GM19397 (cell line): ENCODE measurements around the gene PRSS33.
A peak's percentile ranks its signal among the peaks of the same experiment; 100 is the strongest.

Source experiments
- ATAC-seq: cut with Tn5 transposase; IDR thresholded peaks from one replicate; pipeline ENCODE4 v1.9.1; 2021; ENCODE audit warnings: mild to moderate bottlenecking, moderate library complexity; ENCODE audit not compliant: unreplicated experiment

Gene PRSS33

DNA sequence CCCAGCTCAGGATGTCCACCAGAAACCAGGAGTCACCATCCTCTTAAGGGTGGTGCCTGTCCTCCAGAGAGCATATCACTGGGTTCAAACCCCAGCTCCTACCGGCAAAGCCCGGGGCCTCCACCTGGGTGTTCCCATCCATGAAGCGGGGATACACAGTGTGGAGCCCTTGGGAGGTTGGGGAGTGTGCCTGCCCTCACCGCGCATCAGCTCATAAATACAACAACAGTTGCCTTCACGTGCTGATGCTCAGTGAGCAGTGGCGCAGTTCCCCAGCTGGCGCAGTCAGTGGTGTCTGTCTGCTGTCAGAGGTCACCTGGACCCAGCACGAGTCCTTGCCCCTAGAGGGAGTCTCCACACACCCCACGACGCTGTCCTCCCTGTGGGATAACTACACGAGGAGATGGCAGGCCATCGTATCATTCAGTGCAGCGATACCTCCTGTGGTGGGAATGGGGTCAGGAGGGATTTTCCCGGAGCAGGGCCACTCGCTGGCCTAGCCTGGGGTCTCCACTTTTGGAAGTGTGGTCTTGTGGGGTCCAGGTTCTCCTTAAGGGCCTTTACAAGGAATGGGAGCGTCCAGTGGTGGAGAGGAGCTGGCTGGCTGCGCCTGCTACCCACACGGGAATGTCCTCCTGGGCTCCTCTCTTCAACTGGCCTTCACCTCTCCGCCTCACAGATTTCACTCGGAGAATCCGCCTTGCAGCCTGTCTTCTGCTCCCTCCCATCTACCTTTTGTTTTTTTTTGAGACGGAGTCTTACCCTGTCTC is 8.0 kb downstream of the PRSS33 start:
- no peak for ATAC-seq

- no peak for ATAC-seq
Measured at GRCh38 chr16:2778630-2778958, 8.8 kb downstream of the PRSS33 start.

DNA sequence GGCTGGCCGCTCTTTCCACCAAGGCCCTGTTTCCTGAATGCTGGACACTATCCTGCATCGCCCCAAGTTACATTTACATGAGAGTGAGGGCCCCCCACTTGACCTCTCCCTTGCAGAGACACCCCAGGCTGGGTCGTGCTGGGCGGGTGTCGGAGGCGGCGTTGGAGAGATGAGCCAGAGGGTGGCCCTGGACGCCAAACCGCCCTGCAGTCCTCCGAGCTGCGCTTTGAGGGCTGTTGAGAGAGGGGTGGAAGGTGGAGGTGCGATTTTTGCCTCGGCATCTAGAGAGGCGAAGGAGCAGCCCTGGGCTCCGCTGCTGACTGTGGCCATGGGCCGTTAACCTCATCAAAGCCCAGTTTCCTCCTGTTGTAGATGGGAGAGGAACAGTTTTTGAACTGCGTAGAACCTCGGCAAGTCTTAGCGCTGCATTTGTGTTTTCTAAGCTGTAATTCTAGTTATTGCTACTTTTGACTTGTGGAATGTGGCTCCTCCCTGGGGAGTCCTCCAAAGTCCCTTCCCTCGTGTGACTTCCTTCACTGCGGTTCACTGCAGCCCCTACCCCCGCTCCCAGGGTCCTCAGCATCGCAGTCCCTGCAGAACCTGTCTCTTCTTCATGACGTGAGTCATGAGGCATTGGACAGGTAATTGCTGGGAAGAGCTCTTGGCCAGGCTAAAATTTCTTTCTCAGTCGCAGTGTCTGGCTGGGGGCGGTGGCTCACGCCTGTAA is 9.3 kb downstream of the PRSS33 start:
- no peak for ATAC-seq

DNA sequence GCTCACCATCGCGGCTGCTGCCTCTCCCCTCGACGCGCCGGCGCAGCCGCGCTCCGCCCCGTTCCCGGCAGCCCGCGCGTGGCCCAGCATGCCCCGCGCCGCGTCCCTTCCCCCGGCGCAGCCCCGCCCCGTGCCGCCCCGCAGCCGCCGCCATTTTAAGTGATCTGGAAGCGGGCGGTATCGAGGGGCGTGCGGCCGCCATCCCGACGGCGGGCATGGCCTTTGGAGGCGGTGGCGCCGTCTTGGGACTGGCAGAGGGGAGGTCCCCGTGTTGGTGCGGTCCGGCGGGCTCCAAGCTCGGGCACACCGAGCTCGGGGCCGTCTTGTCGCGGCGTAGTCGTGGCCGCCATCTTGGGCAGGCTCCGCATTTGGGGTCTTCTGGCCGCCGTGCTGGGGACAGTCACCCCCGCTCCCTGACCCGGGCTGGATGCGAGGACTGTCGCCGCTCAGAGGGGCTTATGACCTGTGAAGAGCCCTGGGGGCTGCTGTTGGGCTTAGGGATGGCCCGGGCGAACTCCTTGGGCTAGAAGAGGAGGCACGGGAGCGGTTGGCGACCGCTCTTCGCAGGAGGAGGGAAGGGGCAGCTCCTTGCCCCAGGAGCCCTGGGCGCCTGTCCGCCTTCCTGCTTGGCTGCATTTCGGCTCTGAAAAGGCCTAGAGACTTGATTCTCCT is 10.0 kb downstream of the PRSS33 start, which contains the start of gene ELOB:
TSS of gene ELOB (minus strand) at position 50 of the 672 bp plus-strand sequence. CDS start at position 9, 41 bp downstream.
- ATAC-seq: peak; percentile 82

DNA sequence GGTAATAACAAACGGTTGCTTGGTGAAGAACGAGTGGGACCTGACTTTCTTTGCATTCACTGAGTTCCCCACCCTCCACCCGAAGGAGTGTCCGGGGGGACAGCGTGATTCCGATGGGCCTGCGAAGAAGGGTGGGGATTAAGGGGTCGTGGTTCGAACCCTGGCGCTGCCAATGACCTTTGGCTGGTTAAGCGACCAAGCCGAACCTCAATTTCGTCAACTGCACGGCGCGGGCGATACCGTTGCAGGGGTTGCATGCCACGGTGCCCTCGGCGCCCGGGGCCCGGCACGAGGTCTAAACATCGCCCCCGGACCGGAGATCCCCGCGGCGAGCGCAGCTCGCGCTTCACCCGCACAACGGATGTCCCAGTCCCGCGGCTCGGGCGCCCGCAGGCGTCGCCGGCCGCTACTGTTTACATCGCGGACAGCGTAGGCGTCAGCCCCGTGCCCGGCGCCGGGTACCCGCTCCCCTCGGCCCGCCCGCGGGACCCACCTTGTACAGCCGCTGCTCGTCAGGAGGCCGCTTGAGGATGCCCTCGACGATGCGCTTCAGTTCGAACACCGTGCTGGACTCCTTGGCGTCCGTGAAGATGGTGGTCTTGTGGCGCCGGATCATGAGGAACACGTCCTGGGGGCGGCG is 10.7 kb downstream of the PRSS33 start:
- ATAC-seq: peak; percentile 32

GRCh38 chr16:2775765-2776499 is 11.4 kb downstream of the PRSS33 start:
- no peak for ATAC-seq

DNA sequence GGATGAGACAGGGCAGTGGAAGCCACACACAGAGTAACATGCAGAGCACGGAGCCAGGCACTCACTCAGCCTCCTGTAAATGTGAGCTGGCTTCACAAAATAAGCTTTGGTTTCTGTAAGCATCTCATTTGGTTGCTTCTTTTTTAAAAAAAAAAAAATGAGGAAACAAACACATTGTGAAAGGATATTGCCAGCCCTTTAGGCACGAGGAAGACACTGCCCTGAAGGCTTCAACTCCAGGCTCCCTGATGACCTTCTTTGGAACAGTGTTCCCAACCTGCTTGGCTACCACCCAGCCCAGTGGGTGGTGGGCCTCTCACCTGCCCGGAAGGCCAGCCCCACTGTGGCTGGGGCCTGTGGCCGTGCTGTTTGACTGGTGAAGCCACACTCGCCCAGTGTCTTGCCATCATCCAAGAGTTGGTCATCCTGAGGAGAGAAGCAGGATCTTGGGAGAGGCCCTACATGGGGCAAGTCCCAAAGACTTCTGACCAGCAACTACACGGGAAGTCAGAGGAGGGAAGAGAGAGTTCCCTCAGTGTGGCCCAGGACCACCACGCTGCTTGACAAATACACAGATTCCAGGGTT is 12.1 kb downstream of the PRSS33 start:
- ATAC-seq: no peak

- no peak for ATAC-seq
Measured at GRCh38 chr16:2774161-2774891, 13.0 kb downstream of the PRSS33 start.

GRCh38 chr16:2773188-2773968 is 14.0 kb downstream of the PRSS33 start:
- no peak for ATAC-seq

GRCh38 chr16:2771496-2772402 is 15.6 kb downstream of the PRSS33 start:
- ATAC-seq: no peak

DNA sequence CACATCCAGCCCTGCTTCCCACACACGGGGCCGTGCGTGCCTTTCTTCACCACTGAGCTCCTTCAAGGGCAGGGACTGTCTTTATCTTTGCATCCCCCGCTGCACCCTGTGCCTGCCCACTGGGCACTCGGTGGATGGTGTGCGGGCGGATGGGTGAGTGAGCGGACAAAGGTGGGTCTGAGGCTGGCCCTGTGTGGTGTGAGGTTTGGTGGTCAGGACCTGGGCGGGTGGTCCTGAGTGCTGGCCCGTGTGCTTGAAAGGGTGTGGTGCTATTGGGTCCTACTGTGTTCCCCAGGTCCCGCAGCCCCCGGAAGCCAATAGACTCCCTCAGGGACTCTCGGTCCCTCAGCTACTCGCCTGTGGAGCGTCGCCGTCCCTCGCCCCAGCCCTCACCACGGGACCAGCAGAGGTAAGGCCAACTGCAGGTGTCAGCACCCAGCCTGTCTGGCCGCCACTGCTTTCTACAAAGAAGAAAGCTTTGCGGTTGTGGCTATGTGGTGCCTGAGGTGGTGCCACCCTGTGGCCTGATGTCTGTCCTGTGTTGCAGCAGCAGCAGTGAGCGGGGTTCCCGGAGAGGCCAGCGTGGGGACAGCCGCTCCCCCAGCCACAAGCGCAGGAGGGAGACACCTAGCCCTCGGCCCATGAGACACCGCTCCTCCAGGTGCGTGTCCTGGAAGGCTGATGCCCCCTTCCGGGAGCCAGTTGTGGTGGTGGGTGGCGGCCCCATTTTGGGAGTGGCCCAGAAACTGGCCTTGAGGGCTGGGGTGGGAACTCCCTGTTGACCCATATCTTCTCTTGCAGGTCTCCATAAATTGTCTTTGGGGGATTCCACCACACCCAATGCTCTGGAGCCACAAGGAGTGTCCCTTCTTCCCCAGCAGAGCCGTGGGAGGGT is 17.1 kb downstream of the PRSS33 start:
- no peak for ATAC-seq

- no peak for ATAC-seq
Measured at GRCh38 chr16:2769675-2770056, 17.7 kb downstream of the PRSS33 start.

GRCh38 chr16:2769100-2769529 is 18.2 kb downstream of the PRSS33 start:
- no peak for ATAC-seq

- ATAC-seq: no peak
Measured at GRCh38 chr16:2768403-2769089, 18.8 kb downstream of the PRSS33 start.

DNA sequence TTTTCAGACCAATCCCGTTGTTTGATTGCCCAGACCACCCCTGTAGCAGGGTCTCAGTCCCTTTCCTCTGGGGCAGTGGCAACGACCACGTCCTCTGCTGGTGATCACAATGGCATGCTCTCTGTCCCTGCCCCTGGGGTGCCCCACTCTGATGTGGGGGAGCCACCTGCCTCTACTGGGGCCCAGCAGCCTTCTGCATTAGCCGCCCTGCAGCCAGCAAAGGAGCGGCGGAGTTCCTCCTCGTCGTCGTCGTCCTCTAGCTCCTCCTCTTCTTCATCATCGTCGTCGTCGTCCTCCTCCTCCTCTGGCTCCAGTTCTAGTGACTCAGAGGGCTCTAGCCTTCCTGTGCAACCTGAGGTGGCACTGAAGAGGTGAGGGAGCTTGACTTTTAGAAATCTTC is 19.5 kb downstream of the PRSS33 start:
- no peak for ATAC-seq

DNA sequence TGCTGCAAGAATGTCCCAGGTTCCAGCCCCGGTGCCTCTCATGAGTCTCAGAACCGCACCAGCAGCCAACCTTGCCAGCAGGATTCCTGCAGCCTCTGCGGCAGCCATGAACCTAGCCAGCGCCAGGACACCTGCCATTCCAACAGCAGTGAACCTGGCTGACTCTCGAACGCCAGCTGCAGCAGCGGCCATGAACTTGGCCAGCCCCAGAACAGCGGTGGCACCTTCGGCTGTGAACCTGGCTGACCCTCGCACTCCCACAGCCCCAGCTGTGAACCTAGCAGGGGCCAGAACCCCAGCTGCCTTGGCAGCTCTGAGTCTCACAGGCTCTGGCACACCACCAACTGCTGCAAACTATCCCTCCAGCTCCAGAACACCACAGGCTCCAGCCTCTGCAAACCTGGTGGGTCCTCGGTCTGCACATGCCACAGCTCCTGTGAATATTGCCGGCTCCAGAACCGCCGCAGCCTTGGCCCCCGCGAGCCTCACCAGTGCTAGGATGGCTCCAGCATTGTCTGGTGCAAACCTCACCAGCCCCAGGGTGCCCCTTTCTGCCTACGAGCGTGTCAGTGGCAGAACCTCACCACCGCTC is 20.1 kb downstream of the PRSS33 start:
- no peak for ATAC-seq
